SW480 (cell line): ENCODE data around the gene POLR1D.
A peak's percentile ranks its signal among the peaks of the same experiment; 100 is the strongest.
"Not testable (repeated sequence)": the region's sequence is repeated elsewhere in the genome, so short reads cannot be mapped to it uniquely, and the experiment has no call there.

Experiments used
- DNase-seq: peaks from one replicate; pipeline ENCODE4 v3.0.0-alpha.2; 2016; ENCODE audit warnings: low spot score

POLR1D gene

DNA sequence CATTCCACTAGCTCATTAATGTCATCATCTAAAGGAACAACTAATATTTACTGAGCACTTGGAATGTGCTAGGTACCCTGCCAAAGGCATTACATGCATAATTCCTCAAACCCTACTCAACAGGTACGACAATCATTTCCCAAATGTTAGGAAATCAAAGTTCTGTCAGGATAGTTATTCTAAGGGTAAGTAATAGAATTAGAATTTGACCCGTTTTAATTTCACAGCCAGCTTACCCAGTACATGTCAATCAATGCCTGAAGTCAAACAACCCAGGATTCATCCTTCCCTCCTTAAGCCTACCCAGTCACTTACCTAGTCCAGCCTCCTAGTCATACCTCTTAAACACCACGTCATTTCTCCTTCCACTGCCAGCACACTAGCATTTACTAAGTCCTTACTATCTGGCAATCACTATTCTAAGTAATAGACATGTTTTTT is 3.8 kb upstream of the POLR1D start:
- DNase-seq: no peak

GRCh38 chr13:27619093-27619727 is 2.5 kb upstream of the POLR1D start:
- DNase-seq: peak; percentile 23

DNA sequence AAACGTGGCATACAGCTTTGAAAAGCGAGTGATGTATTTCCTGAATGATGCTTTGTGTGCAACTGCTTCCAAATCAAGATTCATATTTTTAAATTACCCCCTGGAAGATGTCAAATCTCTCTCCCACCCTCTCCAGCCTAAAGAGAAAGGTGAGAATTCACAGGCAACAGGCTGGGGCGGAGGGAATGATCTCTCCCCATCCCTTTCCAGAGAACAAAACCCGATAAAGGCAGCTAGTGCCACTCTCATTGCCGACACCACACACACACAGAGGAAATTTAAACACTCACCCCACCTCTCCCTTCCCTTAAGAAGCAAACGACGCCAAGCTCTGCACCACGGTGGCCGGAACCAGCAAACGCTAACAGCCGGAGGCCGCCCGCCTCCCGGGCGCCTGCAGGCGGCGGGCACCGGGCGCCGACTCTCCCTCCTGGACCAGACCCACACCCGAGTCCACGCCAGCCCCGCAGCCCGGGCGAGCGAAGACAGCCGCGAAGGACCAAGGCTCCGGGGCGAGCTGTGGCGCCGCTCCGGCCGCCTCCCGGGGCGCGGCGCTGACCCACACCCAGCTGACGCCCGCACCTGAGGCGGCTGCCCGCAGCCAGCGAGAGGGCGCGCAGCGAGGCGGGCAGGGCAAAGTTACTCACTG is 1.8 kb upstream of the POLR1D start:
- peak; percentile 56 for DNase-seq

DNA sequence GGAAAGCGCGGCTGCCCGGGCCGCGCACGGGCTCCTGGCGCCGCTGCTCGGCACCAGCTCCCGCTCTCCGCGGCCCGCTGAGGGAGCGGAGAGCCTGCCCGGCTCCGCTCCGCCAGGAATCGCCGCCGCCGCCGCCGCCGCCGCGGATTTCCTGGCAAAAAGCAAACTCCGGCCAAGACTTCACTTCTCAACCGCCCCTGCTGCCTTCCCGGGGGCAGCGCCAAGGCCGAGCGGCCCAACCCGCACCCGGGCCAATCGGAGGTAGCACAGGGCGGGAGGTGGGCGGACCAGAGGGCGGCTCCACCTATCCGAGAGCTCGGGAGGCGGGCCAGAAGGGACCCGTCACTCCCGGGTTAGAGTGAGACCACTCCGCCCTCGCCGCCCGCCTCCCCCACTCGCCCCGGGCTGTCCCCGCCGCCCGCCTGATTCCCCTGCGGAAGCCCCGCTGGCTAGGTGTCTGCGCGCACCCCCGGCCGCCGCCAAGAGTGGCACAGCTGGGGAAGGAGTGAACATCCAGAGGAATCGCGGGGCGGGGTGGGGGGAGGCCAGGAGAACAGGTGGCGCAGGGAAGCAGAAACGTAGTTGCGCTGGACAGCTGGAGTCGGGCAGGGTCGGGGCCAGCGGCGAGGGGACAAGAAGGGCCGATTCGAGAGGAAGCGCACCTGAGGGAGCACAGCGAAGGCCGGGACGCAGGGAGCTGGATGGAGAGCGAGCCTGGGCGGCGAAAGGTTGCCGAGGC is 1.1 kb upstream of the POLR1D start, which contains the start of gene LNX2:
Gene LNX2, minus strand, starts transcription at position 153 of the 739 bp plus-strand sequence. CDS start 38,826 bp downstream, outside the sequence.
- DNase-seq: peak; percentile 97

DNA sequence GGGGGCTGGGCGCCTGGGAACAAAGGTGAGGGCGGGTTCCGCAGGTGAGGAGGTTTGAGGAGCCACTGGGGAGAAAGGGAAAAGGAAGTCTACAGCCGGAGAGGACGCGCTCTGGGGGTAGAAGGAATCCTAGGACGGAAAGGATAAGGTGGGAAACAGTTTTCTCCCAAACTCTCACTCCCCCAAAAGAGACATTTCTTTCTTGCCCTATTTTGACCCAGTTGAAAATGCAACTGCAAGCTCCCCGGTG is 651 bp upstream of the POLR1D start:
- no peak for DNase-seq

- DNase-seq: peak; percentile 46
Observed at GRCh38 chr13:27622102-27622820, 569 bp downstream of the POLR1D start.

DNA sequence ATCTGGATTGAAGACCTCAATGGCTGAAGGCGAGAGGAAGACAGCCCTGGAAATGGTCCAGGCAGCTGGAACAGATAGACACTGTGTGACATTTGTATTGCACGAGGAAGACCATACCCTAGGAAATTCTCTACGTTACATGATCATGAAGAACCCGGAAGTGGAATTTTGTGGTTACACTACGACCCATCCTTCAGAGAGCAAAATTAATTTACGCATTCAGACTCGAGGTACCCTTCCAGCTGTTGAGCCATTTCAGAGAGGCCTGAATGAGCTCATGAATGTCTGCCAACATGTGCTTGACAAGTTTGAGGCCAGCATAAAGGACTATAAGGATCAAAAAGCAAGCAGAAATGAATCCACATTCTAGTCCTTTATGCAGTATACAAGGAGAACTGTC is 1.2 kb downstream of the POLR1D start:
- DNase-seq: no peak

DNA sequence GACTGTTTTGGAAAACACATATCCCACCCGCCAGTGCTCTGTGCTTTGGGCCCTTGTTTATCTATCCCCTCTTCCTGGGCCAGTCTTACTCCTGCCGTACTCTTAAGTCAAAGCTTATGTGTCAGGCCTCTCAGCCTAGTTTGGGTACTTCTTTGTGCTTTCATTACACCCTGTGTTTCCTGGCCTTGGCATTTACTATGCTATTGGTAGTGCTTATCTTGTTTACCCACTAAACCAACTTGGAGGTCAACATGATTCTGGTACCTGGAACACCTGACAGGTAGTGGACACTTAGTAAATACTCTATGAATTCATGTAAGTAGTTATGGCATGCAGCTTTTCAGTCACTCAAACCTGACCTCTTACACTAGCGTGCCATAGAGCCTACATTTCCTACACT is 2.4 kb downstream of the POLR1D start:
- DNase-seq: no peak

DNA sequence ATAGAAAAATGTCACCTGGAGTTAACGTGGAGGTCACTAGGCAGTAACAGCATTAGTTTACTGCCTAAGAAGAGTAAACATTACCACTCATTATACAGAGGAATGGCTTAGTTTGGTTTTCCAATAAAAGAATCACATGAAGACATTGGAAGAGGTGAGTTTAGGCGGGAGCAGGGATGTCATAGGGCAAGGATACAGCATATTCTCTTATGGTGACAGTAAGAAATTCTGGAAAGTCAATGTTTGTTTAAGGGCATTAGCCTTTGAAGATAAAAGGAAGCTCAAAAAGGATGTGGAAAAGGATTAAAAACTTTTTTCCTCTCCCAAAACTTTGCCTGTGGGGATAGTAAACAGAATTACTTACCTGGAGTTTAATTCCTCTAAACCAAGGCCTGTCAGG is 4.1 kb downstream of the POLR1D start:
- DNase-seq: no peak

GRCh38 chr13:27627380-27627779 is 5.7 kb downstream of the POLR1D start:
- no peak for DNase-seq

GRCh38 chr13:27628081-27628480 is 6.4 kb downstream of the POLR1D start:
- no peak for DNase-seq

DNA sequence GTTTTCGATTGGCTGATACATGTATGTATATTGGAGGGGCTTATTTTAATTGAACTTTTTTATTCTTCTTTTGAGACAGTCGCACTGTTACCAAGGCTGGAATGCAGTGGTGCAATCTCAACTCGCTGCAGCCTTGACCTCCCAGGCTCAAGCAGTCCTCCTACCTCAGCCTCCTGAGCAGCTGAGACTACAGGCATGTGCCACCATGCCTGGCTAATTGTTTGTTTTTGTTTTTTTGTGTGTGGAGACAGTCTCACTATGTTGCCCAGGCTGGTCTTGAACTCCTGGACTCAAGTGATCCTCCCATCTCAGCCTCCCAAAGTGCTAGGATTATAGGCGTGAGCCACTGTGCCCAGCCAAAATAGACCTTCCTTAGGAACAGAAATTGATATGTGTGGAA is 7.1 kb downstream of the POLR1D start:
- not testable (repeated sequence) for DNase-seq

DNA sequence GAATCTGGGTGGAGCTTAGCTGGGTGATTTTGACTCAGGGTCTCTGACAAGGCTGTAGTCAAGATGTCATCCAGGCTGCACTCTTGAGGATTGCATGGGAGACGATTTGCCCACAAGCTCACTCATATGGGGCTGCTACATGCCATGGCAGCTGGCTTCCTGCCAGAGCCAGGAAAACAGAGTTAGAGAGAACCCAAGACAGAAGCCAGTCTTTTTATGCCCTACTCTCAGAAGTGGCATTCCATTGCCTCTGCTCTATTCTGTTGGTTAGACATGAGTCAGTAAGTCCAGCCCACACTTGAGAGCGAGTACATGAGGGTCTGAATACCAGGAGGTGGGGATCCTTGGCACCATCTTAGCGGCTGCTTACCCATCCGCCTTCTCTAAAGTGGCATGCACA is 9.5 kb downstream of the POLR1D start:
- no peak for DNase-seq

- DNase-seq: no peak
Observed at GRCh38 chr13:27631665-27632064, 10.0 kb downstream of the POLR1D start.

DNA sequence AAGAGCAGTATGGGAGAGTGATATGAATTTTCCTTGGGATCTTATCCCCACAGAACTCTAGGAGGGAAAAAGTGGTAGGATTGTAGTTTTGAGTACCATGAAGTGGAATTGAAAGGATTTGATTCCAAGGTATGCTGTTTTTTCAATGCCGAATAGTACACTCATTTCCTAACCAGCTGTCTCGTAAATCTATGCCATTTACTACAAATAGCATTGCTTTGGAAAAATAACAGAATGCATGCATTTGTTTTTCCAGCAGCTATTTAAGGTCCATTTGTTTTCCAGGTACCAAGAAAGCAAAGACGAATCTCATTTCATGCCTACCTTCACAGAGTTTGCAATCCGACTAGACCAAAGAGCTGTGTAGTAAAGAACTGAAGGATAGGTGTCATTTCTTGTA is 10.5 kb downstream of the POLR1D start:
- DNase-seq: no peak

DNA sequence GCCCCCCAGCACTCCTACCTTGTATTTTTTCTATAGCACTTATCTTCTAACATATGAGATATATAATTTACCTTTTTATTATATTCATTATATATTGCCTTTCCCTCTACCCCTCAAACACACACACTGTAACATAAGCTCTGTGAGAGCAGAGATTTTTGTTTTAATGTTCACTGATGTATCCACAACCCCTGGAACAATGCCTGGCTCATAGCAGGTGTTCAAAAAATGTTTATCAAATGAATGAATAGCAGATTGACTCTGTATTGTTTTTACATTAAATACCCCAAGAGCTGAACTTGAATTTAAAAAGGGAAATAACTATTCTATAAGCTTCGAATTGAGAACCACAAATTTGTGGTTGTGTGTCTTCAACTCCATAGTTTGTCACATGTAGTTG is 11.0 kb downstream of the POLR1D start:
- no peak for DNase-seq

DNA sequence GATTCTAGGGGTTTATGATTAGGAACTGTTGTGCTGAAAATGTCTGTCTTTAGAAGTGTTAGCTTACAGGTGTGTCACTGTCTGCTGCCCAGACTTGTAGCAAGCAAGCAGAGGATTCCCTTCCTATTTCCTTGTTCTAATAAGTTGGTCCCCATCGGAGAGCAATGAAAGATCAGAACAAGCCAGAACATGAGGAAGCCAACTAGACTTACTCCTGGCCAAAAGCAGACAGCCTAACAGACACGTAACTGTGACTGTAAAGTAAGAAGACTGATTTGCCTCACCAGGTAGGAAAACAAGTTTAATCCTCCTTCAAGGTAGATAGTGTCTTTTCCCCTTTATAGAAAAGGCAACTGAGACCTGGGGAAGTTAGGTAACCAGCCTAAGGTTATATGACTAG is 12.5 kb downstream of the POLR1D start:
- no peak for DNase-seq

GRCh38 chr13:27634791-27635190 is 13.1 kb downstream of the POLR1D start:
- no peak for DNase-seq

DNA sequence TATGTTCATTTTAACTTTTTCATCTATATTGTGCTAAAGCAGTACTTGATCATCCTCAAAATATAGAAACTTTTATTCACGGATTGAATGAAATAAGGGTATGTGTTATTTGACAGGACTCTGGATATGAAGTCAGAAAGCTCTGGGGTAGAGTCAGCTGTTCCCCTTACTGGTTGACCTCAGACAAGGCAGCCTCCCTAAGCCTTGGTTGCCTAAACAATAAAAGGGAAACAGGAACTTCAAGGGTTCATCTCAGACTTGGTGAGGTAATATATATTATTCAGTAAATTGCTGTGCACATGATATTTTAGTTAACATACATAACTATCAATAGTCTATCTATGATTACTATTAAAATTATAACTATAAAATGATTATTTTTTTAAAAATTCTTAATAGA is 13.6 kb downstream of the POLR1D start:
- DNase-seq: no peak

DNA sequence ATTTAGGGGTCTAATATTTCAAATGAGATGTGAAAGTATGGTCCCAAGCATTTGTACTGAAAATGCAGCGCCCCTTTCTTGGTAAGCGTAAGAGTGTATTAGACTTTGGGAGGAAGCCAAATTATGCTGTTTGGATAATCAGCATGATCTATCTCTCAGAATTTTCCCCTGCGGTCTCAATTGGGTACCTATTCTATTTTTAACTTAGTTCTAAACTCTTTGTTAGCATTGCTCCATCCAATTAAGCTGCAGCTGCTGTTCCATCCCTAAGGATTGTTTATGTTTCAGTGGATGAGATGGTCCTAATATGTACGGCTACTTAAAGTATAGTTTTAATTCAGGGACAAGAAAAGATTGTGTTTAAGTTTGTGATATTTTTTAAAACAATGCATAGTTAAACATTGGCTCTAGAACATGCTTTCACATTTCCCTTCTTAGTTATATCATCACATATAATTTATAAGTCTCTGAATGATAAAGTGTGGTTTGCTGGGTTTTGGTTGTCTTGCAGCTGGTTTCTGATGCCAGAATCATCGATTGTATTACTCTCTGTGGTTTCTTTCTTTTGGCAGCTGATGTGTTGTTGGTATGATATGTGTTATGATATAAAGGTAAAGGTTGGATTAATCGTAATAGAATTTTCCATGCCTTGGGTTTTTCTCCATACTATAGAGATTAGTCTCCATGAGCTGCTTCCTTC is 15.0 kb downstream of the POLR1D start:
- DNase-seq: no peak

DNA sequence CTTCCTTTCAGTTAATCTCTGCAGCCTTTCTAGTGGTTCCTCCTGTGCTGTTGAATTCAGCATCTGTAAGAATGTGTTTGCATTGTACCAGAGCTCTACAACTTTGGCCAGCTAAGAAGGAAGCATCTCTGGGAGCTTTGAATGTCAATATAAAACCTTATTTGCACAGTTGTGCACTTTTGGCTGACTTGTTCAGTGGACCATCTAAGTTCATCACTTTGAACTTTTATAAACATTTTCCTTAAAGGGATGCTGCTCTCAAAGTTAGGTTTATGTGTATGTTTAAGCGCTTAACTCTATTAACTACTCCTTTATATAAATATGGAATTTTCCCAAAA is 15.6 kb downstream of the POLR1D start:
- DNase-seq: no peak

- no peak for DNase-seq
Observed at GRCh38 chr13:27638001-27638400, 16.3 kb downstream of the POLR1D start.
